Measurements from ENCODE around the gene MLLT1. TPM values are rescaled to one million over a fixed set of nuclear protein-coding genes. Genes with fewer than 3 reads are reported as not detected.

The MLLT1 gene
- total RNA-seq, 1 donor, result 12.5 TPM

- no peak for DNase-seq (ENCODE audit: low read depth)
Measured at GRCh38 chr19:6227936-6228325, 51.8 kb downstream of the MLLT1 start.

GRCh38 chr19:6227156-6227935 lies 52.4 kb downstream of the MLLT1 start:
- TF ChIP-seq CTCF (IDR thresholded peaks at IDR 0.05; ENCODE audit: insufficient read depth, low read depth, low read length), result no peak
- H3K4me3 ChIP-seq (ENCODE audit: low read depth, low read length), result no peak overlapping the region
- no peak for DNase-seq (ENCODE audit: low read depth)

More at GRCh38 chr19:6227936-6228325, 51.8 kb downstream of the MLLT1 start:
- H3K4me3 ChIP-seq (ENCODE audit: low read depth, low read length), result no peak overlapping the region
- no peak for TF ChIP-seq CTCF (IDR thresholded peaks at IDR 0.05; ENCODE audit: insufficient read depth, low read depth, low read length)

GRCh38 chr19:6226444-6227155 lies 53.2 kb downstream of the MLLT1 start:
- TF ChIP-seq CTCF (IDR thresholded peaks at IDR 0.05; ENCODE audit: insufficient read depth, low read depth, low read length), result no peak
- H3K4me3 ChIP-seq (ENCODE audit: low read depth, low read length), result no peak overlapping the region
- DNase-seq (ENCODE audit: low read depth), result no peak

GRCh38 chr19:6226012-6226411 lies 53.8 kb downstream of the MLLT1 start:
- no peak for TF ChIP-seq CTCF (IDR thresholded peaks at IDR 0.05; ENCODE audit: insufficient read depth, low read depth, low read length)
- no peak overlapping the region for H3K4me3 ChIP-seq (ENCODE audit: low read depth, low read length)
- DNase-seq (ENCODE audit: low read depth), result no peak

GRCh38 chr19:6225232-6225865 lies 54.4 kb downstream of the MLLT1 start:
- no peak for DNase-seq (ENCODE audit: low read depth)
- TF ChIP-seq CTCF (IDR thresholded peaks at IDR 0.05; ENCODE audit: insufficient read depth, low read depth, low read length), result no peak
- no peak overlapping the region for H3K4me3 ChIP-seq (ENCODE audit: low read depth, low read length)

GRCh38 chr19:6224308-6224675 lies 55.5 kb downstream of the MLLT1 start:
- H3K4me3 ChIP-seq (ENCODE audit: low read depth, low read length), result no peak overlapping the region
- no peak for TF ChIP-seq CTCF (IDR thresholded peaks at IDR 0.05; ENCODE audit: insufficient read depth, low read depth, low read length)
- DNase-seq (ENCODE audit: low read depth), result no peak
